GM23338 (cell line): ENCODE results near the gene CMIP. TPM values are rescaled to one million over a fixed set of nuclear protein-coding genes. Genes with fewer than 3 reads are reported as not detected.

Experiments
- ATAC-seq: fragments of 200-7000 bp; cut with Tn5 transposase; 3 replicates; pipeline ENCODE4 v1.9.1; 2020
- DNase-seq: peaks from one replicate; pipeline ENCODE4 v3.0.0-alpha.2; 2015; ENCODE audit warnings: low spot score
- H2AFZ ChIP-seq: fragments of 200-600 bp; sonication (generic); 2 replicates; pipeline ENCODE4 v1.8.0; 2016; ENCODE audit warnings: antibody characterized with exemption, mild to moderate bottlenecking, moderate library complexity
- H3F3A ChIP-seq: fragments of 200-600 bp; sonication (generic); replicated peaks from 2 replicates; pipeline ENCODE4 v1.8.0; 2017; ENCODE audit warnings: antibody characterized with exemption, mixed run types, low read depth
- H3K27ac ChIP-seq: fragments of 200-600 bp; sonication (generic); 2 replicates; pipeline ENCODE4 v1.6.1; 2016; ENCODE audit warnings: low read depth
- H3K27me3 ChIP-seq: fragments of 200-600 bp; sonication (generic); 2 replicates; pipeline ENCODE4 v1.8.0; 2016; ENCODE audit warnings: mild to moderate bottlenecking, mixed run types, moderate library complexity; ENCODE audit not compliant: insufficient read depth
- H3K36me3 ChIP-seq: fragments of 200-600 bp; sonication (generic); 2 replicates; pipeline ENCODE4 v1.8.0; 2016; ENCODE audit warnings: mild to moderate bottlenecking; ENCODE audit not compliant: insufficient read depth
- H3K4me1 ChIP-seq: fragments of 200-600 bp; sonication (generic); 2 replicates; pipeline ENCODE4 v1.8.0; 2016; ENCODE audit warnings: mild to moderate bottlenecking, moderate library complexity; ENCODE audit not compliant: insufficient read depth
- H3K4me2 ChIP-seq: fragments of 200-600 bp; sonication (generic); 2 replicates; pipeline ENCODE4 v1.7.1; 2017; ENCODE audit warnings: mixed run types
- H3K4me3 ChIP-seq: fragments of 200-600 bp; sonication (generic); 2 replicates; pipeline ENCODE4 v1.6.1; 2016; ENCODE audit warnings: mixed run types
- H3K79me2 ChIP-seq: fragments of 200-600 bp; sonication (generic); replicated peaks from 2 replicates; pipeline ENCODE4 v1.8.0; 2017; ENCODE audit warnings: mild to moderate bottlenecking; ENCODE audit not compliant: insufficient read depth
- H3K9me2 ChIP-seq: fragments of 200-600 bp; sonication (generic); 2 replicates; pipeline ENCODE4 v1.8.0; 2017; ENCODE audit not compliant: insufficient read depth
- H4K20me1 ChIP-seq: fragments of 200-600 bp; sonication (generic); replicated peaks from 2 replicates; pipeline ENCODE4 v1.8.0; 2017; ENCODE audit warnings: mild to moderate bottlenecking; ENCODE audit not compliant: insufficient read depth
- H3K27ac Mint-ChIP-seq: 2 replicates; pipeline ENCODE4 v1.8.0; 2020; ENCODE audit warnings: inconsistent platforms, mild to moderate bottlenecking, moderate library complexity, mixed read lengths
- H3K27me3 Mint-ChIP-seq: 3 replicates; pipeline ENCODE4 v1.8.0; 2022; ENCODE audit warnings: low read depth, mild to moderate bottlenecking, moderate library complexity, mixed read lengths, inconsistent platforms; ENCODE audit not compliant: insufficient read depth, poor library complexity
- H3K36me3 Mint-ChIP-seq: 3 replicates; pipeline ENCODE4 v1.8.0; 2021; ENCODE audit warnings: low read depth, mild to moderate bottlenecking, inconsistent platforms, moderate library complexity, mixed read lengths
- H3K4me1 Mint-ChIP-seq: 3 replicates; pipeline ENCODE4 v1.8.0; 2020; ENCODE audit warnings: mild to moderate bottlenecking, inconsistent platforms, mixed read lengths
- H3K4me3 Mint-ChIP-seq: 3 replicates; pipeline ENCODE4 v1.8.0; 2021; ENCODE audit warnings: moderate library complexity, mild to moderate bottlenecking, inconsistent platforms, mixed read lengths
- H3K9me3 Mint-ChIP-seq: 3 replicates; pipeline ENCODE4 v1.8.0; 2020; ENCODE audit warnings: moderate library complexity, mild to moderate bottlenecking, inconsistent platforms, mixed read lengths
- EZH2phosphoT487 ChIP-seq: fragments of 200-600 bp; sonication (generic); IDR thresholded peaks from one replicate; pipeline ENCODE4 v1.8.1; 2018; ENCODE audit warnings: antibody characterized with exemption; ENCODE audit not compliant: unreplicated experiment
- NANOG ChIP-seq: IDR thresholded peaks from 2 replicates; pipeline ENCODE4 v1.6.1; 2016; ENCODE audit warnings: antibody characterized with exemption, borderline replicate concordance
- STAT1 ChIP-seq: IDR thresholded peaks from one replicate; pipeline ENCODE4 v1.6.1; 2016; ENCODE audit warnings: antibody characterized with exemption; ENCODE audit not compliant: unreplicated experiment
- ZNF114 ChIP-seq: fragments of 250-450 bp; sonication (Bioruptor Pico); IDR thresholded peaks from 2 replicates; pipeline ENCODE4 v1.5.0; 2020; ENCODE audit warnings: mild to moderate bottlenecking, moderate library complexity
- ZNF331 ChIP-seq: fragments of 250-450 bp; sonication (Bioruptor Pico); IDR thresholded peaks from 2 replicates; pipeline ENCODE4 v1.5.0; 2020; ENCODE audit warnings: low read depth, mild to moderate bottlenecking, moderate library complexity
- polyA plus RNA-seq: library from polyadenylated mRNA; unstranded; fragments of >200 nt; fragmentation: Nextera tagmentation; extraction: Ambion mirVana; gene quantifications from 2 replicates; pipeline ENCODE4 v1.2.1, GENCODE V29; 2016
- total RNA-seq: library from RNA; depleted of rRNA; stranded (reverse); fragments of >200 nt; shearing (Covaris generic); gene quantifications from 2 replicates; pipeline ENCODE4 v1.2.3, GENCODE V29; 2014
- TF ChIP-seq, protein P1 (sequence below), 2 experiments: fragments of 200-600 bp in 1 of 2; sonication (generic) in 1 of 2; conservative IDR thresholded peaks; 2 replicates each; pipeline versions ENCODE4 v1.5.1 to v1.6.1; 2016 to 2017; ENCODE audit warnings: antibody characterized with exemption in 2 of 2, low read depth in 2 of 2, mild to moderate bottlenecking in 2 of 2, moderate library complexity in 1 of 2
- TF ChIP-seq, protein P2 (sequence below): IDR thresholded peaks from one replicate; pipeline ENCODE4 v1.6.1; 2018; ENCODE audit warnings: antibody characterized with exemption; ENCODE audit not compliant: unreplicated experiment

Gene CMIP
- total and polyA plus RNA-seq, 2 experiments from 2014 or later: 9.5 to 62.3 TPM

DNA sequence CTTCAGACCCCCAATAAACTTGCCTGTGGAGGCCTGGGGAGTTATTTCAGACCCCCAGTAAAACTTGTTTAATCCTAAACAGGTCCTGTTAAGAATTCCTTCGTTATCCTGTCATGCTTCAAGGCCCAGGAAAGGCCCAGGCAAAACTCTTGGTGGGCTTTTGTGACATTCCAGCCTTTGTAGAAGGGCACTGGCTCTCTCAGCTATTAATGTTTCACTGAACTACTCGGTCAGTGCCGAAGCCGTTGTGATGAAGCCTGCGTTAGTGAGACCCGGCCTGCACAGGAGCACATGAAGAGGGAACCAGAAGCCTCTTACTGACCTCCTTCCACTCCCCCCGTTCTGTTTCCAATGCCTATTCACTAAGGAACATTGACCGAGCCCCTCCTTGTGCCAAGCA, 287.0 kb downstream of the CMIP start (continued):
- TF ChIP-seq ZNF114 (no peak), STAT1 (no peak), NANOG (no peak), EZH2phosphoT487 (no peak), ZNF331 (CRISPR knock-in tag) (no peak)
- TF ChIP-seq, protein P1, sequence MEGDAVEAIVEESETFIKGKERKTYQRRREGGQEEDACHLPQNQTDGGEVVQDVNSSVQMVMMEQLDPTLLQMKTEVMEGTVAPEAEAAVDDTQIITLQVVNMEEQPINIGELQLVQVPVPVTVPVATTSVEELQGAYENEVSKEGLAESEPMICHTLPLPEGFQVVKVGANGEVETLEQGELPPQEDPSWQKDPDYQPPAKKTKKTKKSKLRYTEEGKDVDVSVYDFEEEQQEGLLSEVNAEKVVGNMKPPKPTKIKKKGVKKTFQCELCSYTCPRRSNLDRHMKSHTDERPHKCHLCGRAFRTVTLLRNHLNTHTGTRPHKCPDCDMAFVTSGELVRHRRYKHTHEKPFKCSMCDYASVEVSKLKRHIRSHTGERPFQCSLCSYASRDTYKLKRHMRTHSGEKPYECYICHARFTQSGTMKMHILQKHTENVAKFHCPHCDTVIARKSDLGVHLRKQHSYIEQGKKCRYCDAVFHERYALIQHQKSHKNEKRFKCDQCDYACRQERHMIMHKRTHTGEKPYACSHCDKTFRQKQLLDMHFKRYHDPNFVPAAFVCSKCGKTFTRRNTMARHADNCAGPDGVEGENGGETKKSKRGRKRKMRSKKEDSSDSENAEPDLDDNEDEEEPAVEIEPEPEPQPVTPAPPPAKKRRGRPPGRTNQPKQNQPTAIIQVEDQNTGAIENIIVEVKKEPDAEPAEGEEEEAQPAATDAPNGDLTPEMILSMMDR (conservative IDR thresholded peaks at IDR 0.05; ENCODE audit: low read depth in 2 of 2): no peak
- TF ChIP-seq, protein P2, sequence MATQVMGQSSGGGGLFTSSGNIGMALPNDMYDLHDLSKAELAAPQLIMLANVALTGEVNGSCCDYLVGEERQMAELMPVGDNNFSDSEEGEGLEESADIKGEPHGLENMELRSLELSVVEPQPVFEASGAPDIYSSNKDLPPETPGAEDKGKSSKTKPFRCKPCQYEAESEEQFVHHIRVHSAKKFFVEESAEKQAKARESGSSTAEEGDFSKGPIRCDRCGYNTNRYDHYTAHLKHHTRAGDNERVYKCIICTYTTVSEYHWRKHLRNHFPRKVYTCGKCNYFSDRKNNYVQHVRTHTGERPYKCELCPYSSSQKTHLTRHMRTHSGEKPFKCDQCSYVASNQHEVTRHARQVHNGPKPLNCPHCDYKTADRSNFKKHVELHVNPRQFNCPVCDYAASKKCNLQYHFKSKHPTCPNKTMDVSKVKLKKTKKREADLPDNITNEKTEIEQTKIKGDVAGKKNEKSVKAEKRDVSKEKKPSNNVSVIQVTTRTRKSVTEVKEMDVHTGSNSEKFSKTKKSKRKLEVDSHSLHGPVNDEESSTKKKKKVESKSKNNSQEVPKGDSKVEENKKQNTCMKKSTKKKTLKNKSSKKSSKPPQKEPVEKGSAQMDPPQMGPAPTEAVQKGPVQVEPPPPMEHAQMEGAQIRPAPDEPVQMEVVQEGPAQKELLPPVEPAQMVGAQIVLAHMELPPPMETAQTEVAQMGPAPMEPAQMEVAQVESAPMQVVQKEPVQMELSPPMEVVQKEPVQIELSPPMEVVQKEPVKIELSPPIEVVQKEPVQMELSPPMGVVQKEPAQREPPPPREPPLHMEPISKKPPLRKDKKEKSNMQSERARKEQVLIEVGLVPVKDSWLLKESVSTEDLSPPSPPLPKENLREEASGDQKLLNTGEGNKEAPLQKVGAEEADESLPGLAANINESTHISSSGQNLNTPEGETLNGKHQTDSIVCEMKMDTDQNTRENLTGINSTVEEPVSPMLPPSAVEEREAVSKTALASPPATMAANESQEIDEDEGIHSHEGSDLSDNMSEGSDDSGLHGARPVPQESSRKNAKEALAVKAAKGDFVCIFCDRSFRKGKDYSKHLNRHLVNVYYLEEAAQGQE: no peak

DNA sequence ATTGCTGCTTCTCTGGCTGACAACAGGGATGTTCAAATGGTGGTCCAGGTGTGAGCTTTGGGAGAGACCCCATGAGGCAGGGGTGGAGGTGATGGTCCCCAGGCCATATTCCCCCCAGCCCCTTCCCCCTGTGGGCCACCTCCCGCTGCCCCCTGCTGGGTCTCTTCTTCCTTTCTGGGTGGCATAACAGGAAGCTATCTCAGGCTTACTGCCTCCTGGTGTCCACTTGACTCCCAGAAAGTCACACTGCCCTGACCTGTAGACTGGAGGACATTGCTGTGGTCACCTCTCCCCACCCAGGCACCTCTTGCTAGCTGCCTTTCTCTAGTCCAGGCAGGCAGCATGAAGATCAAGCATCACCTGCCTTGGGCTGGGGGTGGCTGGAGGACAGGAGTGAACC, 288.1 kb downstream of the CMIP start:
- H3K9me2 ChIP-seq: 0 out of 2 replicates have a peak, but pooled peaks cover 9% of the 10 kb centered on the region
- no peak overlapping the region for H3K27ac ChIP-seq
- peaks cover 10% of the 10 kb centered on the region; the same call in 1 of the 2 replicates for H3F3A ChIP-seq
- H4K20me1 ChIP-seq: no peaks in the 10 kb centered on the region
- no peak overlapping the region for H3K4me3 ChIP-seq
- H3K27me3 Mint-ChIP-seq: peaks cover 12% of the 10 kb centered on the region
- DNase-seq (no peak), ATAC-seq (no peak)
- H3K4me2 ChIP-seq: no peak overlapping the region
- no peak overlapping the region for H3K27ac Mint-ChIP-seq
- no peak overlapping the region for H2AFZ ChIP-seq
- H3K27me3 ChIP-seq: no peaks in the 10 kb centered on the region
- H3K9me3 Mint-ChIP-seq: peaks cover 7% of the 10 kb centered on the region; the same call in 2 of the 3 replicates
- no peaks in the 10 kb centered on the region for H3K36me3 ChIP-seq
- no peak overlapping the region for H3K4me3 Mint-ChIP-seq
- no peaks in the 10 kb centered on the region for H3K79me2 ChIP-seq
- H3K4me1 ChIP-seq: peaks cover 15% of the 10 kb centered on the region
- peaks cover 33% of the 10 kb centered on the region for H3K4me1 Mint-ChIP-seq
- no peaks in the 10 kb centered on the region for H3K36me3 Mint-ChIP-seq
- TF ChIP-seq, protein P1 (conservative IDR thresholded peaks at IDR 0.05; ENCODE audit: low read depth in 2 of 2): 0 out of 4 replicates have a peak, but pooled peaks of 1 of the 2 experiments have one; percentile 6
- TF ChIP-seq ZNF331 (CRISPR knock-in tag): no peak
